H1 (cell line): Measurements from ENCODE around the gene TDRD1. TPM values are rescaled to one million over a fixed set of nuclear protein-coding genes. Genes with fewer than 3 reads are reported as not detected.

Experiments used
- CTCF ChIA-PET: fragments of 300-600 bp; sonication (Branson Sonifier 250); formaldehyde crosslinking; loops from one replicate; lab custom pipeline; 2021; ENCODE audit not compliant: partially characterized antibody; lab: Charles Lee
- POLR2A ChIA-PET: fragments of 300-600 bp; sonication (Branson Sonifier 250); formaldehyde crosslinking; loops from one replicate; lab custom pipeline; 2021; ENCODE audit warnings: inconsistent platforms; ENCODE audit not compliant: partially characterized antibody; lab: Charles Lee
- DNase-seq, 2 experiments: peaks; one replicate each; pipeline versions ENCODE4 v3.0.0 to v3.0.0-alpha.2; 2010 to 2022; ENCODE audit warnings: low spot score in 2 of 2, low read depth in 1 of 2, mixed read lengths in 1 of 2
- FAIRE-seq: peaks from 2 replicates; lab custom pipeline; 2011; peaks lifted over from hg19 to GRCh38; lab: Jason Lieb, UNC
- H2AFZ ChIP-seq: 2 replicates; pipeline ENCODE4 v1.8.1; 2012; ENCODE audit warnings: low read length, inconsistent platforms
- H2AK5ac ChIP-seq: 2 replicates; pipeline ENCODE4 v1.6.1; 2013; ENCODE audit warnings: low read depth, low read length
- H2BK120ac ChIP-seq: replicated peaks from 2 replicates; pipeline ENCODE3; 2013; ENCODE audit warnings: low read depth, low read length, inconsistent platforms
- H2BK12ac ChIP-seq: 2 replicates; pipeline ENCODE4 v1.6.1; 2013; ENCODE audit warnings: low read depth, low read length
- H2BK15ac ChIP-seq: 2 replicates; pipeline ENCODE4 v1.6.1; 2013; ENCODE audit warnings: low read length
- H2BK20ac ChIP-seq: 2 replicates; pipeline ENCODE4 v1.6.1; 2013; ENCODE audit warnings: low read length
- H2BK5ac ChIP-seq: 2 replicates; pipeline ENCODE4 v1.6.1; 2013; ENCODE audit warnings: low read depth, low read length
- H3K14ac ChIP-seq: 2 replicates; pipeline ENCODE4 v1.6.1; 2013; ENCODE audit warnings: inconsistent platforms; ENCODE audit not compliant: insufficient read length
- H3K18ac ChIP-seq: 2 replicates; pipeline ENCODE4 v1.6.1; 2013; ENCODE audit warnings: low read length; ENCODE audit errors: extremely low read depth
- H3K23ac ChIP-seq: 2 replicates; pipeline ENCODE4 v1.6.1; 2013; ENCODE audit warnings: inconsistent platforms; ENCODE audit not compliant: insufficient read length
- H3K23me2 ChIP-seq: 2 replicates; pipeline ENCODE4 v1.6.1; 2013; ENCODE audit warnings: low read depth, low read length
- H3K27ac ChIP-seq: 2 replicates; pipeline ENCODE4 v1.6.1; 2011; ENCODE audit warnings: low read depth, low read length, inconsistent platforms
- H3K27me3 ChIP-seq, 4 experiments: replicated peaks in 1 of 4; 1 replicate in 1 of 4; 2 replicates in 3 of 4; pipeline versions ENCODE4 v1.6.1 to v1.8.1; 2011 to 2013; ENCODE audit warnings: low read length in 3 of 4, mild to moderate bottlenecking in 3 of 4, inconsistent platforms in 2 of 4, mixed read lengths in 2 of 4, moderate library complexity in 1 of 4; ENCODE audit not compliant: control insufficient read depth in 3 of 4, insufficient read depth in 3 of 4; ENCODE audit errors: extremely low read depth in 1 of 4
- H3K36me3 ChIP-seq, 4 experiments: 2 replicates each; pipeline versions ENCODE4 v1.6.1 to v1.8.1; 2011 to 2013; ENCODE audit warnings: mild to moderate bottlenecking in 4 of 4, low read length in 3 of 4, moderate library complexity in 2 of 4, control low read depth in 1 of 4, inconsistent platforms in 1 of 4; ENCODE audit not compliant: insufficient read depth in 4 of 4, control insufficient read depth in 2 of 4
- H3K4ac ChIP-seq: replicated peaks from 2 replicates; pipeline ENCODE3; 2013; ENCODE audit warnings: low read length, low read depth, mixed read lengths, inconsistent platforms; ENCODE audit not compliant: insufficient read length
- H3K4me1 ChIP-seq, 4 experiments: replicated peaks in 1 of 4; 1 replicate in 1 of 4; 2 replicates in 3 of 4; pipeline versions ENCODE4 v1.6.1 to v1.8.1; 2011 to 2013; ENCODE audit warnings: low read length in 3 of 4, inconsistent platforms in 2 of 4, mixed read lengths in 1 of 4; ENCODE audit not compliant: insufficient read depth in 4 of 4, control insufficient read depth in 3 of 4
- H3K4me2 ChIP-seq, 2 experiments: 2 replicates each; pipeline versions ENCODE4 v1.6.1 to v1.8.1; 2011 to 2013; ENCODE audit warnings: low read depth in 2 of 2, low read length in 2 of 2, control low read depth in 1 of 2, inconsistent platforms in 1 of 2, mild to moderate bottlenecking in 1 of 2; ENCODE audit not compliant: insufficient read depth in 1 of 2
- H3K4me3 ChIP-seq, 4 experiments: fragments of 200-600, 300-600 bp in 1 of 4; sonication (generic), shearing (Covaris generic), sonication (Bioruptor Twin) in 1 of 4; 2 replicates each; pipeline versions ENCODE4 v1.5.1 to v1.8.1; 2011 to 2016; ENCODE audit warnings: low read length in 4 of 4, low read depth in 3 of 4, control low read depth in 2 of 4, inconsistent platforms in 2 of 4, mild to moderate bottlenecking in 2 of 4, mixed read lengths in 1 of 4, moderate library complexity in 1 of 4; ENCODE audit not compliant: insufficient read depth in 2 of 4; ENCODE audit errors: extremely low read depth in 1 of 4
- H3K56ac ChIP-seq: replicated peaks from 2 replicates; pipeline ENCODE3; 2013; ENCODE audit warnings: low read depth, mild to moderate bottlenecking, mixed read lengths, low read length, inconsistent platforms; ENCODE audit not compliant: insufficient read length
- H3K79me1 ChIP-seq: 2 replicates; pipeline ENCODE4 v1.6.1; 2013; ENCODE audit warnings: low read depth, low read length, control low read depth
- H3K79me2 ChIP-seq, 2 experiments: 2 replicates each; pipeline versions ENCODE4 v1.6.1 to v1.8.1; 2012 to 2013; ENCODE audit warnings: low read length in 2 of 2, mild to moderate bottlenecking in 2 of 2, inconsistent platforms in 1 of 2; ENCODE audit not compliant: insufficient read depth in 2 of 2, control insufficient read depth in 1 of 2
- H3K9ac ChIP-seq, 4 experiments: replicated peaks in 1 of 4; 1 replicate in 1 of 4; 2 replicates in 3 of 4; pipeline versions ENCODE4 v1.6.1 to v1.8.1; 2011 to 2013; ENCODE audit warnings: low read depth in 3 of 4, low read length in 3 of 4, control low read depth in 2 of 4, mild to moderate bottlenecking in 2 of 4, moderate library complexity in 2 of 4, inconsistent platforms in 1 of 4; ENCODE audit errors: extremely low read depth in 1 of 4
- H3K9me3 ChIP-seq, 2 experiments: 2 replicates each; pipeline versions ENCODE4 v1.6.1 to v1.8.1; 2012 to 2013; ENCODE audit warnings: mild to moderate bottlenecking in 2 of 2, moderate library complexity in 2 of 2, control low read depth in 1 of 2, inconsistent platforms in 1 of 2, low read depth in 1 of 2, low read length in 1 of 2, mixed read lengths in 1 of 2; ENCODE audit not compliant: insufficient read depth in 2 of 2
- H4K20me1 ChIP-seq, 2 experiments: replicated peaks in 1 of 2; 2 replicates each; pipeline versions ENCODE3 to v1.8.1; 2011 to 2013; ENCODE audit warnings: inconsistent platforms in 2 of 2, low read length in 2 of 2, mild to moderate bottlenecking in 1 of 2; ENCODE audit not compliant: insufficient read depth in 2 of 2, control insufficient read depth in 1 of 2
- H4K5ac ChIP-seq: 2 replicates; pipeline ENCODE4 v1.6.1; 2013; ENCODE audit warnings: low read length, low read depth, mixed read lengths, inconsistent platforms; ENCODE audit not compliant: insufficient read length
- H4K8ac ChIP-seq: 2 replicates; pipeline ENCODE4 v1.8.0; 2013; ENCODE audit warnings: mild to moderate bottlenecking, moderate library complexity, low read length, inconsistent platforms; ENCODE audit not compliant: insufficient read depth; ENCODE audit errors: extremely low read depth
- H4K91ac ChIP-seq: replicated peaks from 2 replicates; pipeline ENCODE3; 2013; ENCODE audit warnings: low read length, mixed read lengths, inconsistent platforms; ENCODE audit not compliant: insufficient read length
- ASH2L ChIP-seq: fragments of 200-600, 300-600 bp; sonication (generic); IDR thresholded peaks from one replicate; pipeline ENCODE4 v1.7.1; 2017; ENCODE audit warnings: low read length
- BCL11A ChIP-seq, 2 experiments: IDR thresholded peaks; one replicate each; pipeline ENCODE4 v1.6.1; 2011; ENCODE audit warnings: low read depth in 2 of 2, low read length in 2 of 2, mild to moderate bottlenecking in 2 of 2
- CBX5 ChIP-seq: fragments of 300-800, 300-1000 bp; sonication (generic); IDR thresholded peaks from 2 replicates; pipeline ENCODE4 v1.7.1; 2016; ENCODE audit warnings: antibody characterized with exemption, low read length, low read depth
- CTBP2 ChIP-seq: IDR thresholded peaks from 2 replicates; pipeline ENCODE4 v1.7.0; 2011; ENCODE audit warnings: borderline replicate concordance, mild to moderate bottlenecking, moderate library complexity, mixed read lengths, low read length; ENCODE audit not compliant: insufficient read depth, insufficient read length
- EP300 ChIP-seq, 2 experiments: IDR thresholded peaks; 1 replicate in 1 of 2; 2 replicates in 1 of 2; pipeline ENCODE4 v1.6.1; 2011 to 2012; ENCODE audit warnings: low read depth in 2 of 2, low read length in 2 of 2, mild to moderate bottlenecking in 2 of 2, borderline replicate concordance in 1 of 2, inconsistent platforms in 1 of 2, moderate library complexity in 1 of 2
- EZH2 ChIP-seq: fragments of 200-600 bp; sonication (generic); IDR thresholded peaks from 2 replicates; pipeline ENCODE4 v1.7.1; 2012; ENCODE audit warnings: low read depth, mild to moderate bottlenecking, moderate library complexity, low read length, inconsistent platforms; ENCODE audit not compliant: severe bottlenecking
- MAFK ChIP-seq: IDR thresholded peaks from 2 replicates; pipeline ENCODE4 v1.6.1; 2012; ENCODE audit warnings: low read depth, mild to moderate bottlenecking, improper control_type of control experiment, low read length
- NRF1 ChIP-seq: IDR thresholded peaks from 2 replicates; pipeline ENCODE4 v1.6.1; 2011; ENCODE audit warnings: mild to moderate bottlenecking, low read depth, low read length, improper control_type of control experiment
- RNF2 ChIP-seq: fragments of 200-900, 300-1000 bp; sonication (generic); IDR thresholded peaks from 2 replicates; pipeline ENCODE4 v1.7.1; 2016; ENCODE audit warnings: borderline replicate concordance, low read depth, mild to moderate bottlenecking, antibody characterized with exemption, low read length; ENCODE audit not compliant: poor library complexity, severe bottlenecking; ENCODE audit errors: missing control alignments
- SP2 ChIP-seq: IDR thresholded peaks from 2 replicates; pipeline ENCODE4 v1.6.1; 2012; ENCODE audit warnings: mild to moderate bottlenecking, low read length, inconsistent platforms
- SUZ12 ChIP-seq: fragments of 200-600 bp; sonication (generic); IDR thresholded peaks from 2 replicates; pipeline ENCODE4 v1.6.1; 2012; ENCODE audit warnings: mild to moderate bottlenecking, inconsistent platforms, low read length, moderate library complexity, mixed read lengths
- YY1 ChIP-seq: IDR thresholded peaks from 2 replicates; pipeline ENCODE4 v1.6.1; 2011; ENCODE audit warnings: low read depth, mild to moderate bottlenecking, low read length
- WGBS, 2 experiments: shearing (Covaris generic) in 1 of 2; methylation state at CpG; one replicate each; pipeline versions ENCODE4 v1.1.6 to v1.1.7; 2013 to 2015; ENCODE audit warnings: low lambda C conversion rate in 2 of 2, mixed read lengths in 2 of 2, inconsistent platforms in 1 of 2, low coverage in 1 of 2, missing lambda C conversion rate in 1 of 2; ENCODE audit not compliant: insufficient replicate concordance in 2 of 2, insufficient coverage in 1 of 2, insufficient read length in 1 of 2; ENCODE audit errors: extremely low coverage in 1 of 2, missing lambda C conversion rate in 1 of 2; 5-methylcytosine and 5-hydroxymethylcytosine counted together
- polyA plus RNA-seq, 7 experiments: library from polyadenylated mRNA; depleted of rRNA in 3 of 7; stranded (reverse) in 5 of 7; unstranded in 2 of 7; fragments of >200 nt in 5 of 7; fragments of 200-250 nt in 2 of 7; gene quantifications; 1 replicate in 5 of 7; 2 replicates in 1 of 7; 4 replicates in 1 of 7; pipeline versions ENCODE4 v1.2.1 to v1.2.3, GENCODE V29; 2011 to 2013; ENCODE audit warnings: missing spikeins in 2 of 7, mixed read lengths in 2 of 7
- total RNA-seq: library from RNA; stranded (reverse); fragmentation: NEBNext Ultra II Directional; extraction: Animal tissue kit (Norgen Biotek cat#: 25700); gene quantifications from 2 replicates; pipeline ENCODE4 v1.2.1, GENCODE V29; 2021
- TF ChIP-seq, protein P1 (sequence below): IDR thresholded peaks from 2 replicates; pipeline ENCODE4 v1.6.1; 2012; ENCODE audit warnings: inconsistent platforms

The TDRD1 gene
- total and polyA plus RNA-seq, 2 of the 8 experiments (the other 6 are each of a cell fraction or from before 2014, with no cell fraction given) = 0.02 to 0.71 TPM

DNA sequence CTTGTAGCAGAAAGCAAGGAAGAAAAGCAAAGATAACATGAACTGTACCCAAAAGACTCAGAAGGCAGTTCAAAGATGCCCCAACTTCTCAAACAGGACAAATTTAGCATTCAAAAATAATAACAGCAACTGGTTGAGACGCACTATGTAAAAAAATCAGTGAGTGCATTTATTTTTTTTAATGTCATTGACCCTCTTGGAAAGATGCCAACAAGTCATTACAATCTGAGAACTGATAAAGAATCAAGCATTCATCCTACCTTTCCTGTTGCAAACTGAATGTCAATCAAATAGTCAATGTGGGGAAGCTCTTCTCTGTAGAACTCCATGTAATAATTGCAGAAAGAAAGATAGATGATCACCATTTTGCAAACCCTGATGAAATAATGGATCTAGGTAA is 3.5 kb upstream of the TDRD1 start:
- no peak overlapping the region for H2AK5ac ChIP-seq
- H4K5ac ChIP-seq = no peak overlapping the region
- H3K4ac ChIP-seq = no peak overlapping the region
- H3K14ac ChIP-seq = no peak overlapping the region
- DNase-seq (no peak), FAIRE-seq (no peak)
- peaks cover 16 to 31% of the 10 kb centered on the region in 2 experiments for H3K79me2 ChIP-seq
- H3K27ac ChIP-seq = no peak overlapping the region
- CTCF ChIA-PET = no interaction called here
- H3K18ac ChIP-seq = no peak overlapping the region
- H4K20me1 ChIP-seq = no peaks in the 10 kb centered on the region
- WGBS, 2 experiments = 94% methylated on average over 1 of the region's 1 CpG; no CpG with 5 or more reads in 1 of the 2 experiments
- no peak overlapping the region for H2BK5ac ChIP-seq
- H4K91ac ChIP-seq = no peak overlapping the region
- no peak overlapping the region for H3K56ac ChIP-seq
- no peak overlapping the region for H2AFZ ChIP-seq
- POLR2A ChIA-PET = no interaction called here
- no peak overlapping the region for H2BK20ac ChIP-seq
- H3K23ac ChIP-seq = no peak overlapping the region
- H3K27me3 ChIP-seq = peaks cover 0 to 3% (median 0%) of the 10 kb centered on the region in 4 experiments; a peak in 1 of 7 replicates
- peaks cover 0 to 7% (median 2%) of the 10 kb centered on the region in 4 experiments; a peak in 3 of 7 replicates for H3K4me1 ChIP-seq
- H2BK120ac ChIP-seq = no peak overlapping the region
- no peak overlapping the region for H4K8ac ChIP-seq
- no peak overlapping the region; a peak in 1 of 4 replicates for H3K4me2 ChIP-seq
- H3K36me3 ChIP-seq = peaks cover 0 to 3% (median 0%) of the 10 kb centered on the region in 4 experiments; a peak in 1 of 8 replicates
- no peak overlapping the region for H2BK12ac ChIP-seq
- H3K79me1 ChIP-seq = no peaks in the 10 kb centered on the region
- H3K9me3 ChIP-seq = no peaks in the 10 kb centered on the region
- H3K4me3 ChIP-seq = no peak overlapping the region
- H3K9ac ChIP-seq = no peak overlapping the region
- peaks cover 12% of the 10 kb centered on the region for H3K23me2 ChIP-seq
- no peak overlapping the region for H2BK15ac ChIP-seq
- TF ChIP-seq SP2 = no peak
- TF ChIP-seq EP300 (IDR thresholded peaks at IDR 0.05; ENCODE audit: borderline replicate concordance in 1 of 2, low read depth in 2 of 2, low read length in 2 of 2) = no peak
- TF ChIP-seq, protein P1, sequence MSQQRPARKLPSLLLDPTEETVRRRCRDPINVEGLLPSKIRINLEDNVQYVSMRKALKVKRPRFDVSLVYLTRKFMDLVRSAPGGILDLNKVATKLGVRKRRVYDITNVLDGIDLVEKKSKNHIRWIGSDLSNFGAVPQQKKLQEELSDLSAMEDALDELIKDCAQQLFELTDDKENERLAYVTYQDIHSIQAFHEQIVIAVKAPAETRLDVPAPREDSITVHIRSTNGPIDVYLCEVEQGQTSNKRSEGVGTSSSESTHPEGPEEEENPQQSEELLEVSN = no peak
- TF ChIP-seq EZH2 = no peak
- TF ChIP-seq CBX5 = no peak
- TF ChIP-seq NRF1 = no peak
- TF ChIP-seq ASH2L = no peak
- TF ChIP-seq MAFK = no peak
- no peak for TF ChIP-seq CTBP2
- no peak for TF ChIP-seq YY1
- TF ChIP-seq RNF2 = no peak
- TF ChIP-seq BCL11A (IDR thresholded peaks at IDR 0.05; ENCODE audit: low read depth in 2 of 2, low read length in 2 of 2) = no peak
- no peak for TF ChIP-seq SUZ12
